Measurements from ENCODE around the gene IKBKE.
A peak's percentile ranks its signal among the peaks of the same experiment; 100 is the strongest.

The IKBKE gene

GRCh38 chr1:206495493-206496046 lies 25.3 kb downstream of the IKBKE start:
- ATAC-seq (ENCODE audit: low read depth), result no peak
- H3K9me3 ChIP-seq (ENCODE audit: severe bottlenecking), result no peaks in the 10 kb centered on the region
- no peaks in the 10 kb centered on the region for H3K27me3 ChIP-seq (ENCODE audit: insufficient read depth, poor library complexity, severe bottlenecking)
- H3K4me3 ChIP-seq (ENCODE audit: severe bottlenecking), result no peak overlapping the region
- DNase-seq (ENCODE audit: low spot score), result no peak
- no peak overlapping the region for H3K27ac ChIP-seq (ENCODE audit: poor library complexity, severe bottlenecking)
- TF ChIP-seq CTCF (IDR thresholded peaks at IDR 0.05; ENCODE audit: poor library complexity, severe bottlenecking), result no peak
- no peaks in the 10 kb centered on the region for H3K4me1 ChIP-seq (ENCODE audit: insufficient read depth, poor library complexity, severe bottlenecking)
- no peaks in the 10 kb centered on the region for H3K36me3 ChIP-seq (ENCODE audit: low read depth)

- H3K27ac ChIP-seq (ENCODE audit: poor library complexity, severe bottlenecking), result no peak overlapping the region
- H3K4me3 ChIP-seq (ENCODE audit: severe bottlenecking), result no peak overlapping the region
- no peaks in the 10 kb centered on the region for H3K9me3 ChIP-seq (ENCODE audit: severe bottlenecking)
- no peak for TF ChIP-seq CTCF (IDR thresholded peaks at IDR 0.05; ENCODE audit: poor library complexity, severe bottlenecking)
- H3K36me3 ChIP-seq (ENCODE audit: low read depth), result no peaks in the 10 kb centered on the region
- no peak for ATAC-seq (ENCODE audit: low read depth)
- no peaks in the 10 kb centered on the region for H3K27me3 ChIP-seq (ENCODE audit: insufficient read depth, poor library complexity, severe bottlenecking)
- DNase-seq (ENCODE audit: low spot score), result no peak
- peaks cover 6% of the 10 kb centered on the region for H3K4me1 ChIP-seq (ENCODE audit: insufficient read depth, poor library complexity, severe bottlenecking)
Observed at GRCh38 chr1:206496131-206496793, 26.0 kb downstream of the IKBKE start.

- Histone ChIP-seq H3K27me3 (ENCODE audit: insufficient read depth, poor library complexity, severe bottlenecking) (no peaks in the 10 kb centered on the region), H3K9me3 (ENCODE audit: severe bottlenecking) (no peaks in the 10 kb centered on the region), H3K4me3 (ENCODE audit: severe bottlenecking) (no peak overlapping the region), H3K27ac (ENCODE audit: poor library complexity, severe bottlenecking) (no peak overlapping the region), H3K4me1 (ENCODE audit: insufficient read depth, poor library complexity, severe bottlenecking) (peaks cover 11% of the 10 kb centered on the region), H3K36me3 (ENCODE audit: low read depth) (no peaks in the 10 kb centered on the region)
- TF ChIP-seq CTCF (IDR thresholded peaks at IDR 0.05; ENCODE audit: poor library complexity, severe bottlenecking), result no peak
- ATAC-seq (ENCODE audit: low read depth) (no peak), DNase-seq (ENCODE audit: low spot score) (no peak)
Observed at GRCh38 chr1:206497363-206497762, 27.1 kb downstream of the IKBKE start.

- Histone ChIP-seq H3K27me3 (ENCODE audit: insufficient read depth, poor library complexity, severe bottlenecking) (no peaks in the 10 kb centered on the region), H3K9me3 (ENCODE audit: severe bottlenecking) (no peaks in the 10 kb centered on the region), H3K4me3 (ENCODE audit: severe bottlenecking) (no peak overlapping the region), H3K4me1 (ENCODE audit: insufficient read depth, poor library complexity, severe bottlenecking) (peaks cover 11% of the 10 kb centered on the region), H3K36me3 (ENCODE audit: low read depth) (no peaks in the 10 kb centered on the region), H3K27ac (ENCODE audit: poor library complexity, severe bottlenecking) (no peak overlapping the region)
- ATAC-seq (ENCODE audit: low read depth), result no peak
- no peak for DNase-seq (ENCODE audit: low spot score)
- no peak for TF ChIP-seq CTCF (IDR thresholded peaks at IDR 0.05; ENCODE audit: poor library complexity, severe bottlenecking)
Observed at GRCh38 chr1:206497774-206498173, 27.5 kb downstream of the IKBKE start.

- no peaks in the 10 kb centered on the region for H3K27me3 ChIP-seq (ENCODE audit: insufficient read depth, poor library complexity, severe bottlenecking)
- DNase-seq (ENCODE audit: low spot score), result no peak
- ATAC-seq (ENCODE audit: low read depth), result peak; percentile 94
- H3K36me3 ChIP-seq (ENCODE audit: low read depth), result no peaks in the 10 kb centered on the region
- no peak overlapping the region for H3K27ac ChIP-seq (ENCODE audit: poor library complexity, severe bottlenecking)
- H3K4me3 ChIP-seq (ENCODE audit: severe bottlenecking), result no peak overlapping the region
- no peak for TF ChIP-seq CTCF (IDR thresholded peaks at IDR 0.05; ENCODE audit: poor library complexity, severe bottlenecking)
- peaks cover 16% of the 10 kb centered on the region for H3K4me1 ChIP-seq (ENCODE audit: insufficient read depth, poor library complexity, severe bottlenecking)
- H3K9me3 ChIP-seq (ENCODE audit: severe bottlenecking), result no peaks in the 10 kb centered on the region
Observed at GRCh38 chr1:206498685-206499084, 28.4 kb downstream of the IKBKE start.
